Astrocyte (in vitro differentiated cells and primary cell): ENCODE data around the gene NLRX1.

Experiments used
- CTCF ChIP-seq: IDR thresholded peaks from 2 replicates; pipeline ENCODE4 v1.5.1; 2011; ENCODE audit warnings: low read depth, mild to moderate bottlenecking, inconsistent platforms, low read length, moderate library complexity; ENCODE audit not compliant: insufficient read depth
- EZH2 ChIP-seq: IDR thresholded peaks from 2 replicates; pipeline ENCODE4 v1.6.1; 2012; ENCODE audit warnings: mild to moderate bottlenecking, low read length, inconsistent platforms; ENCODE audit not compliant: insufficient read depth

- no peak for TF ChIP-seq CTCF
- TF ChIP-seq EZH2, result no peak
Observed at GRCh38 chr11:119179342-119179741, 10.8 kb downstream of the NLRX1 start.
